A673 (cell line): ENCODE measurements around the gene TASP1. TPM values are rescaled to one million over a fixed set of nuclear protein-coding genes. Genes with fewer than 3 reads are reported as not detected.

Experiments
- BruUV-seq: library from RNA; stranded (reverse); fragments of 400-500 nt; replicated peaks from 2 replicates; lab custom pipeline; 2021; lab: Mats Ljungman, UMichigan
- CTCF ChIA-PET: fragments of 300-600 bp; sonication (Branson Sonifier 250); formaldehyde crosslinking; loops from one replicate; lab custom pipeline; 2022; ENCODE audit warnings: antibody characterized with exemption; lab: Charles Lee
- POLR2A ChIA-PET: fragments of 300-600 bp; sonication (Branson Sonifier 250); formaldehyde crosslinking; loops from one replicate; lab custom pipeline; 2022; ENCODE audit warnings: antibody characterized with exemption; ENCODE audit not compliant: low non-redundant PET; lab: Charles Lee
- DNase-seq: peaks from one replicate; pipeline ENCODE4 v3.0.0-alpha.2; 2015; ENCODE audit warnings: low spot score
- H3K27ac ChIP-seq: fragments of 200-600 bp; sonication (generic); 2 replicates; pipeline ENCODE4 v1.5.1; 2016; ENCODE audit warnings: mixed run types, low read depth, mild to moderate bottlenecking, mixed read lengths, antibody characterized with exemption, low read length; ENCODE audit not compliant: poor library complexity, severe bottlenecking
- H3K27me3 ChIP-seq: fragments of 200-600 bp; sonication (generic); replicated peaks from 2 replicates; pipeline ENCODE4 v1.6.1; 2017; ENCODE audit warnings: mixed run types, low read depth, mild to moderate bottlenecking, mixed read lengths, antibody characterized with exemption, low read length; ENCODE audit not compliant: insufficient read depth, poor library complexity
- H3K36me3 ChIP-seq: fragments of 200-600 bp; sonication (generic); 2 replicates; pipeline ENCODE4 v1.6.1; 2016; ENCODE audit warnings: mixed run types, mild to moderate bottlenecking, mixed read lengths, antibody characterized with exemption, low read length; ENCODE audit not compliant: insufficient read depth, poor library complexity, severe bottlenecking
- H3K4me1 ChIP-seq: fragments of 200-600 bp; sonication (generic); 2 replicates; pipeline ENCODE4 v1.6.1; 2017; ENCODE audit warnings: mixed run types, mild to moderate bottlenecking, mixed read lengths, antibody characterized with exemption, low read length; ENCODE audit not compliant: insufficient read depth, poor library complexity, severe bottlenecking
- H3K4me3 ChIP-seq: fragments of 200-600 bp; sonication (generic); 2 replicates; pipeline ENCODE4 v1.5.1; 2016; ENCODE audit warnings: low read depth, mixed run types, mild to moderate bottlenecking, mixed read lengths, low read length; ENCODE audit not compliant: poor library complexity, severe bottlenecking
- H3K9me3 ChIP-seq: fragments of 200-600 bp; sonication (generic); 2 replicates; pipeline ENCODE4 v1.6.1; 2016; ENCODE audit warnings: mixed run types, low read depth, mild to moderate bottlenecking, mixed read lengths, antibody characterized with exemption, low read length; ENCODE audit not compliant: poor library complexity, severe bottlenecking
- CTCF ChIP-seq: fragments of 300-800, 200-600 bp; sonication (generic); conservative IDR thresholded peaks from 2 replicates; pipeline ENCODE4 v1.5.1; 2017; ENCODE audit warnings: low read depth, mild to moderate bottlenecking, antibody characterized with exemption, low read length, moderate library complexity, mixed read lengths
- EZH2 ChIP-seq: fragments of 200-600 bp; sonication (generic); IDR thresholded peaks from 2 replicates; pipeline ENCODE4 v1.6.1; 2017; ENCODE audit warnings: borderline replicate concordance, low read depth, mild to moderate bottlenecking, mixed read lengths, antibody characterized with exemption, low read length; ENCODE audit not compliant: poor library complexity, severe bottlenecking
- intact Hi-C: fragments of 100-400 bp; cut with micrococcal nuclease; formaldehyde crosslinking; loops from one replicate; pipeline ENCODE4 v1.10.0; 2022; ENCODE audit not compliant: unreplicated experiment
- total RNA-seq: library from RNA; stranded (reverse); gene quantifications from 2 replicates; pipeline ENCODE4 v1.2.3, GENCODE V29; 2021

The TASP1 gene
- total RNA-seq, 1 experiment from 2014 or later: 15.6 TPM

GRCh38 chr20:13563854-13564253 lies 74.9 kb downstream of the TASP1 start:
- H3K27ac ChIP-seq: no peak overlapping the region
- H3K4me1 ChIP-seq: no peaks in the 10 kb centered on the region
- peaks cover 7% of the 10 kb centered on the region for H3K9me3 ChIP-seq
- ChIA-PET POLR2A (no interaction called here), CTCF (no interaction called here)
- no peak for DNase-seq
- no peaks in the 10 kb centered on the region for H3K36me3 ChIP-seq
- BruUV-seq: no TSS peak
- intact Hi-C loops: no loop called here
- no peak overlapping the region for H3K4me3 ChIP-seq
- TF ChIP-seq EZH2 (no peak), CTCF (no peak)
- H3K27me3 ChIP-seq: no peaks in the 10 kb centered on the region

- Histone ChIP-seq H3K36me3 (no peaks in the 10 kb centered on the region), H3K4me3 (no peak overlapping the region), H3K9me3 (no peaks in the 10 kb centered on the region), H3K27me3 (no peaks in the 10 kb centered on the region), H3K4me1 (no peaks in the 10 kb centered on the region), H3K27ac (no peak overlapping the region)
- no peak for TF ChIP-seq EZH2
- no peak for TF ChIP-seq CTCF
- POLR2A ChIA-PET: no interaction called here
- CTCF ChIA-PET: no interaction called here
- no peak for DNase-seq
- BruUV-seq: no TSS peak
- intact Hi-C loops: no loop called here
Observed at GRCh38 chr20:13554706-13555105, 84.0 kb downstream of the TASP1 start.

GRCh38 chr20:13554076-13554475 lies 84.7 kb downstream of the TASP1 start:
- no peak overlapping the region for H3K27ac ChIP-seq
- no peak overlapping the region for H3K4me3 ChIP-seq
- H3K27me3 ChIP-seq: no peaks in the 10 kb centered on the region
- H3K9me3 ChIP-seq: no peaks in the 10 kb centered on the region
- DNase-seq: no peak
- BruUV-seq: no TSS peak
- peaks cover 5% of the 10 kb centered on the region for H3K4me1 ChIP-seq
- H3K36me3 ChIP-seq: no peaks in the 10 kb centered on the region
- ChIA-PET CTCF (no interaction called here), POLR2A (no interaction called here)
- intact Hi-C loops: no loop called here
- TF ChIP-seq EZH2 (no peak), CTCF (no peak)
